Stimulated activated CD4-positive, alpha-beta T cell treated with anti-CD3 and anti-CD28 coated beads, Interleukin-12 subunit alpha, Interleukin-12 subunit beta, amount 100 ng/mL, for 48 hours (primary cell): ENCODE measurements around the gene DPY19L2.
"Not testable (repeated sequence)": the region's sequence is repeated elsewhere in the genome, so short reads cannot be mapped to it uniquely, and the experiment has no call there.

ENCODE experiments used
- DNase-seq, 3 donors: peaks; one replicate each; pipeline ENCODE4 v3.0.0-alpha.2; 2020; ENCODE audit warnings: low read depth in 2 of 3, low spot score in 1 of 3

DPY19L2 gene

DNA sequence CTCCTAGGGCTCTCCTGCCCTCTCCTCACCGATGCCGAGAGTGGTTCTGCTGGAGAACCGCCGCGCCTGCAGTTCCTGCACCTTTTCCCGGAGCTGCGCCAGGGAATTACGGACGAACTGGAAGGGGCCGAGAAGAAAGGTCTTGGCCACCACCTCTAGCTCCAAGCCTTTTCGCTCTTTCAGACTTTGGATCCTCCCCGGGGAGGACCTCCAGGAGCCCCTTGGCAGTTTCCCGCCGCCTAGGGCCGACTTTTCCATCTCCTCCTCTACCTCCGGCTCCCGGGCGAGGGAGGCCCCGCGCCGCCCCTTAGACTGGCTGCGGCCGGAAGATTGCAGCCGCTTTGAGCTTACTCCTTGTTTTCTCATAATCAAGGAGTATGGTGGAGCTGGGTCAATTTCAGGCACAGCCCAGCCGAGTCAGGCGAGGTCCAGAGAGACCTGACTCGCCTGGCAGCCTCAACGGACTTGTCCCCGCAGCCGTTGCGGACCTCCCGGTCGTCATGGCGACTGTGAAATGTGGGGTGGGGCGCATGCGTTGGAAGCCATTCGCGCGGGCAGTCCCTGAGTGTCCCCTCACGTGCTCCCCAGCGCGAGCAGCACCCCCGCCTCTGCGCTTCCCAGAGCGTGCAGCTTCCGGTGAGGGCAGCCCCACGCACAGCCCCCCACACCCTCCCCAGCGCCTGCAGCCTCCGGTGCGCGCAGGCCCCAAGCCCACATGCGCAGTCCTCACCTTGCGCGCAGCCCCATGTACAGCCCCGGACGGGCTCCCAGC, at the start of gene DPY19L2:
TSS of gene DPY19L2 (minus strand) at position 466 of the 772 bp plus-strand sequence. CDS start at position 366, 100 bp downstream.
- DNase-seq, result peak; percentile 10 to 46 (median 29)

DNA sequence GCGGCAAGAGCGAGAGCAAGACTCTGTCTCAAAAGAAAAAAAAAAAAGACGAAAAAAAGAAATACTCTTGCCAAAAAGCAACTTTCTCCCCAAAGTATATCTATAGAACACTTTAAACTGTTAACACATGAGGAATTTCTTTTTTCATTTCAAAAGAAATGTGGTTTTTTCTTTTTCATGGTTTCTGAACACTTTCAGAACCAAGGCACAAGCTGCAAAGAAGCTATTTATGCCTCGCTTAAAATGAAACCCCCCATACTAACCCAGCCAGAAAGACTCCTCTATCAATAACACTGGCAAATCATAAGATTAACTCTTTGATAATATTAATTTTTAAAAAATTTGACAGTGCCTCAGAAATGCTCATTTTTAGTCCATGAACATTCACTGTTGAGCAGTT, 48.6 kb upstream of the DPY19L2 start:
- DNase-seq, result not testable (repeated sequence)

DNA sequence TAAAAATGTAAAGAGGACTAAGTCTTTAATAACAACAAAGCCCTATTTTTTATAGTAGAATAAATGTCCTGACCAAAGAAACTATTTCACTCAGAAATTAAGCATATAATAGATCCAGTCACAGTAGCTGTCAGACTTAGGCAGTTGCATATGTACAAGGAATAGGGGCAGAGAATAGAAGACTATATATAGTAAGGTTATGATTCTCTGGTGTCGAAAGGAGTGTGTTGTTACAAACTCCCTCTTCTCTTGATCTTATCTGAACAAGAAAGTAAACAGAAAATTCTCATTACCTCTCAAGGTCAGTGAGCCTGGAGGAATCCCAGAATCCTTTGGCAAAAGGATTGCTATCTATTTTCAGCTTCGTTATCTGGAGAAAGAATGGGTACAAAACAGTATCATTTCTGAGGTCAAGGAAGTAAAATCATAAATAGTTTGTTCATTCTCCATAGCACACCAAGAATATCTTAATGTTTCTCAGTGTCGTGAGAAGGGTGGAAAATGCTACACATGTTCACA, 46.9 kb upstream of the DPY19L2 start:
- not testable (repeated sequence) for DNase-seq

- not testable (repeated sequence) for DNase-seq
Measured at GRCh38 chr12:63714409-63714808, 46.1 kb upstream of the DPY19L2 start.

DNA sequence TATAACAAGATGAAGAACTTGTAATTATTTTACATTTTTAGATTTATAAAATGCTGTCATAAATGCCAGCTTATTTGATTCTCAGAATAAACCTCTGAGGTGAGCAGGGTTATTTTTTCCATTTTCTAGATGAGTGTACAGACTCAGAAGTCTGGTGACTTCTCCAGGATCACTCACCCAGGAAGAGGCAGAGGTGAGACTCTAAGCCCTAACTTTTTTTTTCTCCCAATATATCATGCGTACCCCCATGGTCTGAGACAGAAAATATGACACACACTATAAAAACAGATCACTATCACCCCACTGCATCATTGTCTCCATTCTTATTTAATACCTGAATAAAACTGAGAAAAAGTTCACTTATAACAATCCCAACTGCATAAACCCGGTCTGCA, 45.4 kb upstream of the DPY19L2 start:
- DNase-seq, result not testable (repeated sequence)

DNA sequence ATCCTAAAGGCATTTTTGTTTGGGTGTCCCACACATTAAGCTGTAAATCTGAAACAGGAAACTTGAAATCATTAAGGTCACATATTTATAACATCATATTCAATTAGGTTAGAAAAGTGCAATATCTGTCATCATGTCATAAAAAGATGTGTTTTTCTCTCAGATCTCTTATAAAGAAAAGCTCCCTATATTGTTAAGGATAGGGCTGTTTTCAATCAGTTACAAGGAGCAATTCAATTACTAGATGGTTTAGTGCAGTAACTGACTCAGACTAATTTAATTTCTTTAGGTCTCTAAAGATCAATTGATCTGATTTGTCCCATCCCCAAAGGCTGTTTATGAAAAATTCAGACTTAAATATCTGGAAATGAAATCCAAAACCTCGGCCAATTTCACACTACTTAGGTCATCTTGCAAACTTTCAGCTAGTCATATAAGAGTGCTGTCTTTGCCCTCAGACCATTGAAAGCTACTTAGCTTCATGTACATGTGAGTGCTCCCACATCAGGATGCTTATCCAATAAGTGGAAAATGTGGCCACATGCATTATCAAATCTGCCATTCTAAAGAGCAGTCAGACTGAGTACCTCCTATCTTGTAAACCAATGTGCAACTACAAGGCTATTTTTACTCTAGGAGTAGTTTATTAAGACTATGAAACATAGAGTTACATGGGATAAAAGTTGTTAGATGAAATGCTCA, 44.8 kb upstream of the DPY19L2 start:
- not testable (repeated sequence) for DNase-seq

DNA sequence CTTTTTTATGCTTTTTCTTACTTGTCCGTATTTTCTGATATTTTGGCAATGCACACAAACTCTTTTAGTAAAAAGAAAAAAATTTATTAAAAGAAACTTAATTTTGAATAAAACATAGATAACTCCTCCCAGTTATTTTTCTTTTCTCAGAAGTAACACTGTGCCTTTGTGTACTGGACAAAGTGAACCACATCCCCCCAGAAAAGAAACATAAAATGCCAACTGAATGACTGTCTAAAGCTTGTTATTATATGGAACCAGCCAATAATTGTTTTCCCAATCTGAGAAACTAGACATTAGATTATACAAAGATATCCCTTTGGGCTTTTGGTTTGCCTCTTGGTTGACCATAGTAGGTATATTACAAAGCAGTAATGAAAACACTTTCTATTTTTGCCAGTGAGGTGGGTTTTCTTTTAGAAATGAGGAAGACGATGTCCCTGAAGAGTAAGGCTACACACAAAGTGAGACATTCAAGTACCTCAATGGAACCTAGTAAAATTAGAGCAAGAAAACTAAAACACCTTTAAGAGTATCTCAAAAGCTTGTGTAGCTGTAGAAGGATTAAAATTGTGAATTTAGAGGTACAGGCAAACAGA, 44.2 kb upstream of the DPY19L2 start:
- not testable (repeated sequence) for DNase-seq

DNA sequence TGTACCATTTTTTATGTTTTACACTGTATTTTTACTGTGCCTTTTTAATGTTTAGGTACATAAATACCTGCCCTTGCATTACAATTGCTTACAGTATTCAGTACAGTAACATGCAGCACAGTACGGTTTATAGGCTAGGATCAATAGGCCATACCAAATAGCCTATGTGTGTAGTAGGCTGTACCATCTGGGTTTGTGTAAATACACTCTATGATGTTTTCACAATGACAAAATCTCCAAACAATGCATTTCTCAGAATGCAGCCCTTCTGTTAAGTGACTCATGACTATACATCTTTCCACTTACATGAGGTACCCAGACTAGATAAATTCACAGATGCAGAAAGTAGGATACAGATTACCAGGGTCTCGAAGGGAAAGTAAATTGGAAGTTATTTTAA, 43.0 kb upstream of the DPY19L2 start:
- not testable (repeated sequence) for DNase-seq

GRCh38 chr12:63706336-63706735, 38.0 kb upstream of the DPY19L2 start:
- no peak for DNase-seq

GRCh38 chr12:63699678-63700382, 31.5 kb upstream of the DPY19L2 start:
- not testable (repeated sequence) for DNase-seq

- DNase-seq, result not testable (repeated sequence)
Measured at GRCh38 chr12:63699011-63699410, 30.7 kb upstream of the DPY19L2 start.

- DNase-seq, result not testable (repeated sequence)
Measured at GRCh38 chr12:63690837-63691236, 22.5 kb upstream of the DPY19L2 start.

GRCh38 chr12:63689141-63689540, 20.8 kb upstream of the DPY19L2 start:
- not testable (repeated sequence) for DNase-seq

DNA sequence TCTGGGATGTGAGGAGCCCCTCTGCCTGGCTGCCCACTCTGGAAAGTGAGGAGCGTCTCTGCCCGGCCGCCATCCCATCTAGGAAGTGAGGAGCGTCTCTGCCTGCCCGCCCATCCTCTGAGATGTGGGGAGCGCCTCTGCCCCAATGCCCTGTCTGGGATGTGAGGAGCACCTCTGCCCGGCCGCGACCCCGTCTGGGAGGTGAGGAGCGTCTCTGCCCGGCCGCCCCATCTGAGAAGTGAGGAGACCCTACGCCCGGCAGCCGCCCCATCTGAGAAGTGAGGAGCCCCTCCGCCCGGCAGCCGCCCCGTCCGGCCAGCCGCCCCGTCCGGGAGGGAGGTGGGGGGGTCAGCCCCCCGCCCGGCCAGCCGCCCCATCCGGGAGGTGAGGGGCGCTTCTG, 18.3 kb upstream of the DPY19L2 start:
- DNase-seq, result not testable (repeated sequence)

GRCh38 chr12:63685789-63686188, 17.5 kb upstream of the DPY19L2 start:
- DNase-seq, result not testable (repeated sequence)

GRCh38 chr12:63682617-63683016, 14.3 kb upstream of the DPY19L2 start:
- not testable (repeated sequence) for DNase-seq

GRCh38 chr12:63680758-63681157, 12.5 kb upstream of the DPY19L2 start:
- not testable (repeated sequence) for DNase-seq

GRCh38 chr12:63672550-63672949, 4.3 kb upstream of the DPY19L2 start:
- not testable (repeated sequence) for DNase-seq

GRCh38 chr12:63669936-63670335, 1.6 kb upstream of the DPY19L2 start:
- not testable (repeated sequence) for DNase-seq

GRCh38 chr12:63669427-63669826, 1.1 kb upstream of the DPY19L2 start:
- DNase-seq, result not testable (repeated sequence)

- not testable (repeated sequence) for DNase-seq
Measured at GRCh38 chr12:63668800-63669365, 590 bp upstream of the DPY19L2 start.
